WTC11 (cell line): ENCODE measurements around the gene PICK1.

Source experiments
- HMGXB4 ChIP-seq: sonication (generic); formaldehyde crosslinking; IDR thresholded peaks from 2 replicates; pipeline ENCODE4 v1.8.1; 2023; ENCODE audit warnings: mild to moderate bottlenecking, moderate library complexity, missing genetic modification reagents
- NR3C1 ChIP-seq: sonication (generic); formaldehyde crosslinking; conservative IDR thresholded peaks from 2 replicates; pipeline ENCODE4 v1.8.1; 2023; ENCODE audit warnings: low read depth, mild to moderate bottlenecking, missing genetic modification reagents
- TF ChIP-seq, protein P1 (sequence below): fragments of 200-600 bp; IDR thresholded peaks from 2 replicates; pipeline ENCODE4 v1.8.0; 2022; ENCODE audit warnings: antibody characterized with exemption
- TF ChIP-seq, protein P2 (sequence below): fragments of 250-450 bp; sonication (Bioruptor Pico); IDR thresholded peaks from 2 replicates; pipeline ENCODE4 v2.1.2; 2022; ENCODE audit warnings: mild to moderate bottlenecking, moderate library complexity
- TF ChIP-seq, protein P3 (sequence below): sonication (generic); formaldehyde crosslinking; IDR thresholded peaks from 2 replicates; pipeline ENCODE4 v1.8.1; 2023; ENCODE audit warnings: mild to moderate bottlenecking, missing genetic modification reagents, borderline replicate concordance
- TF ChIP-seq, protein P4 (sequence below): sonication (generic); formaldehyde crosslinking; IDR thresholded peaks from 2 replicates; pipeline ENCODE4 v1.8.0; 2022; ENCODE audit warnings: mild to moderate bottlenecking, missing genetic modification reagents

GRCh38 chr22:38026130-38027111 is 30.8 kb upstream of the PICK1 start:
- TF ChIP-seq, protein P1, sequence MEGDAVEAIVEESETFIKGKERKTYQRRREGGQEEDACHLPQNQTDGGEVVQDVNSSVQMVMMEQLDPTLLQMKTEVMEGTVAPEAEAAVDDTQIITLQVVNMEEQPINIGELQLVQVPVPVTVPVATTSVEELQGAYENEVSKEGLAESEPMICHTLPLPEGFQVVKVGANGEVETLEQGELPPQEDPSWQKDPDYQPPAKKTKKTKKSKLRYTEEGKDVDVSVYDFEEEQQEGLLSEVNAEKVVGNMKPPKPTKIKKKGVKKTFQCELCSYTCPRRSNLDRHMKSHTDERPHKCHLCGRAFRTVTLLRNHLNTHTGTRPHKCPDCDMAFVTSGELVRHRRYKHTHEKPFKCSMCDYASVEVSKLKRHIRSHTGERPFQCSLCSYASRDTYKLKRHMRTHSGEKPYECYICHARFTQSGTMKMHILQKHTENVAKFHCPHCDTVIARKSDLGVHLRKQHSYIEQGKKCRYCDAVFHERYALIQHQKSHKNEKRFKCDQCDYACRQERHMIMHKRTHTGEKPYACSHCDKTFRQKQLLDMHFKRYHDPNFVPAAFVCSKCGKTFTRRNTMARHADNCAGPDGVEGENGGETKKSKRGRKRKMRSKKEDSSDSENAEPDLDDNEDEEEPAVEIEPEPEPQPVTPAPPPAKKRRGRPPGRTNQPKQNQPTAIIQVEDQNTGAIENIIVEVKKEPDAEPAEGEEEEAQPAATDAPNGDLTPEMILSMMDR, result no peak
- TF ChIP-seq, protein P2, sequence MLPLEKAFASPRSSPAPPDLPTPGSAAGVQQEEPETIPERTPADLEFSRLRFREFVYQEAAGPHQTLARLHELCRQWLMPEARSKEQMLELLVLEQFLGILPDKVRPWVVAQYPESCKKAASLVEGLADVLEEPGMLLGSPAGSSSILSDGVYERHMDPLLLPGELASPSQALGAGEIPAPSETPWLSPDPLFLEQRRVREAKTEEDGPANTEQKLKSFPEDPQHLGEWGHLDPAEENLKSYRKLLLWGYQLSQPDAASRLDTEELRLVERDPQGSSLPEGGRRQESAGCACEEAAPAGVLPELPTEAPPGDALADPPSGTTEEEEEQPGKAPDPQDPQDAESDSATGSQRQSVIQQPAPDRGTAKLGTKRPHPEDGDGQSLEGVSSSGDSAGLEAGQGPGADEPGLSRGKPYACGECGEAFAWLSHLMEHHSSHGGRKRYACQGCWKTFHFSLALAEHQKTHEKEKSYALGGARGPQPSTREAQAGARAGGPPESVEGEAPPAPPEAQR (CRISPR knock-in tag), result no peak
- TF ChIP-seq, protein P3, sequence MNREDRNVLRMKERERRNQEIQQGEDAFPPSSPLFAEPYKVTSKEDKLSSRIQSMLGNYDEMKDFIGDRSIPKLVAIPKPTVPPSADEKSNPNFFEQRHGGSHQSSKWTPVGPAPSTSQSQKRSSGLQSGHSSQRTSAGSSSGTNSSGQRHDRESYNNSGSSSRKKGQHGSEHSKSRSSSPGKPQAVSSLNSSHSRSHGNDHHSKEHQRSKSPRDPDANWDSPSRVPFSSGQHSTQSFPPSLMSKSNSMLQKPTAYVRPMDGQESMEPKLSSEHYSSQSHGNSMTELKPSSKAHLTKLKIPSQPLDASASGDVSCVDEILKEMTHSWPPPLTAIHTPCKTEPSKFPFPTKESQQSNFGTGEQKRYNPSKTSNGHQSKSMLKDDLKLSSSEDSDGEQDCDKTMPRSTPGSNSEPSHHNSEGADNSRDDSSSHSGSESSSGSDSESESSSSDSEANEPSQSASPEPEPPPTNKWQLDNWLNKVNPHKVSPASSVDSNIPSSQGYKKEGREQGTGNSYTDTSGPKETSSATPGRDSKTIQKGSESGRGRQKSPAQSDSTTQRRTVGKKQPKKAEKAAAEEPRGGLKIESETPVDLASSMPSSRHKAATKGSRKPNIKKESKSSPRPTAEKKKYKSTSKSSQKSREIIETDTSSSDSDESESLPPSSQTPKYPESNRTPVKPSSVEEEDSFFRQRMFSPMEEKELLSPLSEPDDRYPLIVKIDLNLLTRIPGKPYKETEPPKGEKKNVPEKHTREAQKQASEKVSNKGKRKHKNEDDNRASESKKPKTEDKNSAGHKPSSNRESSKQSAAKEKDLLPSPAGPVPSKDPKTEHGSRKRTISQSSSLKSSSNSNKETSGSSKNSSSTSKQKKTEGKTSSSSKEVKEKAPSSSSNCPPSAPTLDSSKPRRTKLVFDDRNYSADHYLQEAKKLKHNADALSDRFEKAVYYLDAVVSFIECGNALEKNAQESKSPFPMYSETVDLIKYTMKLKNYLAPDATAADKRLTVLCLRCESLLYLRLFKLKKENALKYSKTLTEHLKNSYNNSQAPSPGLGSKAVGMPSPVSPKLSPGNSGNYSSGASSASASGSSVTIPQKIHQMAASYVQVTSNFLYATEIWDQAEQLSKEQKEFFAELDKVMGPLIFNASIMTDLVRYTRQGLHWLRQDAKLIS (CRISPR knock-in tag), result no peak
- TF ChIP-seq NR3C1 (CRISPR knock-in tag) (no peak), HMGXB4 (no peak)
- TF ChIP-seq, protein P4, sequence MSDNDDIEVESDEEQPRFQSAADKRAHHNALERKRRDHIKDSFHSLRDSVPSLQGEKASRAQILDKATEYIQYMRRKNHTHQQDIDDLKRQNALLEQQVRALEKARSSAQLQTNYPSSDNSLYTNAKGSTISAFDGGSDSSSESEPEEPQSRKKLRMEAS, result no peak
